NCI-H1417 (cell line): ENCODE data around the gene PPT1.

Source experiments
- DNase-seq, 3 experiments: peaks; one replicate each; lab custom pipeline; 2025; lab: John Stamatoyannopoulos, UW

The PPT1 gene

DNA sequence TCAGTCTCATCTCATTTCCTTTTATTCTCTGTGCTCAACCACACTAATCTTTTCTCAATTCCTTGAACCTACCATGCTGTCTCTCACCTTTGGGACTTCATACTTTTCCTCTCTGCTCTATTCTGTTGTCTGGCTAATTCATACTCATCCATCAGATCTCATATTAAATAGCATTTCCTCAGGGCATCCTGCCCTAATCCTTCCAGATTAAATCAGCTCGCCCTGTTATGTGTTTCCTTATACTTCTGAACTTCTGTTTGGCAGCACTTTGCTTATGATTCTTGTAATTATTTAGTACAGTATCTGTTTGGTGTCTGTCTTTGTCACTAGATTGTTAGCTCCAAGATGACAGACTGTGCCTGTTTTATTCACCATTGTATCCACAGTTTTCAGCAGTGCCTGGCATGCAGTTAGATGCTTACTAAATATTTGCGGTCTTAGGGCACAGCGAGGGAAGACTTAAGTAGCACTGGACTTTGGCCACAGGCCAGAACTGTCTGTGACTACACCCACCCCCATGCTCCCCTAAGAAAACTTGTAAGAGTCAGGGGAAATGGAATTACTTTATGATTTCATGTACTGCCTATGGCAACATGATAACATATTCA lies 66.4 kb downstream of the PPT1 start:
- DNase-seq, result no peak

DNA sequence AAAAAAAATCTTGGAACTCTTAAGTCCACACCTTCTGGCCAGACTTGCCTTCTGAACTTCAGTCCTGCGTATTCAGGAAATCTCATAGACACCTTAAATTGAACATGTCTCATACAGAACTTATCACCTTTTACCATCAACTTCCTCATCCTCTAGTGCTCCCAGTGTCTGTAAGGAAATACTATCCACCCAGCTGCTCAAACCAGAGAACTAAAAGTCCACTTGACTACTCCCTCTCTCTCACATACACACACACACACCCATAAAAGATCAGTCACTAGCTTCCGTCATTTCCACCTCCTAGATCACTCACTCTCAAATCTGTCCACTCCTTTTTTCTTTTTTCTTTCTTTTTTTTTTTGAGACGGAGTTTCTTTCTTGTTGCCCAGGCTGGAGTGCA lies 67.4 kb downstream of the PPT1 start:
- DNase-seq, result no peak

DNA sequence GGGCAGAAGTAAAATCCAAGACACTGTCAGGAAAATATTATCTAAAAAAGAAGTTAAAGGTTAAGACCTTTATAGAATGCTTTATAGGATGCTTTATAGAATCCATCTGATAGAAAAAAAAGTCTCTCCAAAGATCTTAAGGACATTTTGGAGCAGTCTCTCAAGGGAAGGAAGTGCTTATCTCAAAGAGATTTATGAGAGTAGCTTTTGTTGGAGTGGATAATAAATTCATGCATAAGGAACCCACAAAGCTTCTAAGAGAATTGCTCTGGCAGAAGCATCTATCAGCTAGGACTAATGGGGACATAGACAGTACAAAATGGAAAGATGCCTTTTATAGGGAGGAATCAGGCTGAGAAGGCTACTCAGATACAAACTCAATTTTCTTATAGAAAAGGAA lies 69.4 kb downstream of the PPT1 start:
- DNase-seq, result no peak

DNA sequence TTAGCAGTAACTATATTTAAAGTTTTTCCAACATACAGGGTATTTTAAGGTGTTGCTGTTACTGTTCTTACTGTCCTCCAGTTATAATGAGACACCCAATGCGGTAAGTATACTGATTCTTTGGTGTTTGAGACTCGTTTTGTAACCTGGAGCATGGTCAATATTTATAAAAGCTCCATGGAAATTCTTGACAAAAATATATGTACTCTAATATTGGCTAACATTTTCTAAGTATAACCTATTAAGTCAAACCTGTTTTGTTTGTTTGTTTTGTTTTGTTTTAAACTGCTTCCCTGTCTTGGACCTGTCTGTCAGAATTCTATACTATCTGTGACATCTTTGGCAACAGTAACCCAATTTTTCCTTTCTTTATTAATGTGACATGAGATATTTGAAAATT lies 72.4 kb downstream of the PPT1 start:
- no peak for DNase-seq

DNA sequence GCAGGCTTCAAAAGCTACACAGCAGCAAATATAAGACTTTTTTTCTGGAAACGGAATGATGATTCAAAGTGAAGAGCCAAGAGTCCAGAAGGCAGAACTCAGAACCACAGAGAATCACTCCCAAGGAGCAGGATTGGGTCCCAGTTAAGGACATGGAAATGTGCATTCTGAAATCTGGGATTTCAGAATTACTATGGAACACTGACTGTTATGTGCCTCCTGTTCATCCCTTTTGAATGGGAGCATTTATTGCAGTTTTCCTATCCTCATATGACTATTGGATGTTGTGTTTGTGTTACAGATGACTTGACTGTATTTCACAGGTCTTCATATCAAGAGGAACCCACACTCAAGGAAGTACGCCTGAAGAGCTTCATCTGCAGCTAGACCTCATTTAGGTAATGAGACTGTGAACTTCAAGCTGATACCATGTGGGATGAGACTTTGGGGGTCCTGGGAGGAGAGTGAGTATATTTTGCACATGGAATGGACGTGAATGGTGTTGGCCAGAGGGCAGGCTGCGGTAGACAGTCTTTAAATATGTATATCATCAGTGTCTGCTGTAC lies 73.6 kb downstream of the PPT1 start:
- no peak for DNase-seq
